ENCODE measurements around the gene ANXA5.

Gene ANXA5

GRCh38 chr4:121680571-121680970, 16.2 kb downstream of the ANXA5 start:
- H3K4me3 ChIP-seq (ENCODE audit: low read depth, low read length), result no peak overlapping the region
- TF ChIP-seq CTCF (IDR thresholded peaks at IDR 0.05; ENCODE audit: low read depth, low read length), result no peak

GRCh38 chr4:121679951-121680350, 16.8 kb downstream of the ANXA5 start:
- H3K4me3 ChIP-seq (ENCODE audit: low read depth, low read length), result no peak overlapping the region
- no peak for TF ChIP-seq CTCF (IDR thresholded peaks at IDR 0.05; ENCODE audit: low read depth, low read length)

- no peak overlapping the region for H3K4me3 ChIP-seq (ENCODE audit: low read depth, low read length)
- TF ChIP-seq CTCF (IDR thresholded peaks at IDR 0.05; ENCODE audit: low read depth, low read length), result no peak
These were observed 17.5 kb downstream of the ANXA5 start for GRCh38 chr4:121679267-121679666.

- TF ChIP-seq CTCF (IDR thresholded peaks at IDR 0.05; ENCODE audit: low read depth, low read length), result no peak
- no peak overlapping the region for H3K4me3 ChIP-seq (ENCODE audit: low read depth, low read length)
These were observed 19.3 kb downstream of the ANXA5 start for GRCh38 chr4:121677524-121677923.

- TF ChIP-seq CTCF (IDR thresholded peaks at IDR 0.05; ENCODE audit: low read depth, low read length), result no peak
- no peak overlapping the region for H3K4me3 ChIP-seq (ENCODE audit: low read depth, low read length)
These were observed 20.3 kb downstream of the ANXA5 start for GRCh38 chr4:121676345-121677075.

GRCh38 chr4:121675715-121676114, 21.1 kb downstream of the ANXA5 start:
- H3K4me3 ChIP-seq (ENCODE audit: low read depth, low read length), result no peak overlapping the region
- peak; percentile 21; the same call in 1 of the 2 replicates for TF ChIP-seq CTCF (IDR thresholded peaks at IDR 0.05; ENCODE audit: low read depth, low read length)

- H3K4me3 ChIP-seq (ENCODE audit: low read depth, low read length), result no peak overlapping the region
- TF ChIP-seq CTCF (IDR thresholded peaks at IDR 0.05; ENCODE audit: low read depth, low read length), result no peak
These were observed 22.1 kb downstream of the ANXA5 start for GRCh38 chr4:121674696-121675095.
